NCI-H774 (cell line): ENCODE data around the gene LYPD3.

Experiments used
- DNase-seq: peaks from one replicate; lab custom pipeline; 2025; lab: John Stamatoyannopoulos, UW

LYPD3 gene

DNA sequence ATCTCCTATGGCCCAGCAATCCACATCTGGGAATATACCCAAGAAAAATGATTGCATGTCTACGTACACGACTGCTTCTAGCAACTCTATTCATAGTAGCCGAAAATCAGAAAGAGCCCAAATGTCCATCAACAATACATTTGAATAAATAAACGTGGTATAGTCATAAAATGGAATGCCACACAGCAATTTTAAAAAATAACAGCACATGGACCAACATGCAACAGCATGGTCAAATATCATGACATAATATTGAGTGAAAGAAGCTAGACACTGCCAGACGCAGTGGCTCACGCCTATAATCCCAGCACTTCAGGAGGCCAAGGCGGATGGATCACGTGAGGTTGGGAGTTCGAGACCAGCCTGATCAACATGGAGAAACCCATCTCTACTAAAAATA, 34.4 kb downstream of the LYPD3 start:
- no peak for DNase-seq

DNA sequence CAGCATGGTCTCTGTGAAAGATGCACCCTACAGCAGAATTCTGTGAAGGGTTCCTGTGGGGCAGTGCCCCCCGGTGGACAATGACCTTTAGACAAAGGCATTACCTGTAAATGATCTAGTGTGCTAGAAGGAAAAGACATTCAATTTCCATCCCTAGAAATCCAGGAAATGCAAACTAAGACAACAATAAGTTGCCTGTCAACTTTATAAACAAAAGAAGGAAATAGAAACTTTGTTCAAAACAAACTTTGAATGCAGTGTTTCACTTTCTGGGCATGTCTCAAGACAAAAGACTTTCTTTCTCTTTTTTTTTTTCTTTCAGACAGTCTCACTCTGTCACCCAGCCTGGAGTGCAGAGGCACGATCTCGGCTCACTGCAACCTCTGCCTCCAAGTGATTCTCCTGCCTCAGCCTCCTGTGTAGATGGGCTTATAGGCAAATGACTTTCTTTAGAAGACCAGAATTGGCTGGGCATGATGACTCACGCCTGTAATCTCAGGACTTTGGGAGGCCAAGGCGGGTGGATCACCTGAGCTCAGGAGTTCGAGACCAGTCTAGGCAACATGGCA, 35.2 kb downstream of the LYPD3 start:
- DNase-seq, result no peak

DNA sequence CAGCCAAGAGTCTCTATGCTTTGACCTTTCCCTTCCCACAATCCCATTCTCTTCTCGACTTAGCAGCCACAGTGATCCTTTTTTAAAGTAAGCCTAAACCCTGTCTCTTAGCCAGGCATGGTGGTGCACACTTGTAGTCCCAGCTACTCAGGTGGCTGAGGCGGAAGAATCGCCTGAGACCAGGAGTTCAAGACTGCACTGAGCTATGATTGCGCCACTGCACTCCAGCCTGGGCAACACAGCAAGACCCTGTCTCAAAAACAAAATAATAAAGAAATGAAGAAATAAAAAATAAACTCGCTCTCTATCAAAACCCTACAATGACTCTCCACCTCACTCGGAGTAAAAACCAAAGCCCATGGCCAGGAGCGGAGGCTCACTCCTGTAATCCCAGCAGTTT, 36.0 kb downstream of the LYPD3 start:
- no peak for DNase-seq

DNA sequence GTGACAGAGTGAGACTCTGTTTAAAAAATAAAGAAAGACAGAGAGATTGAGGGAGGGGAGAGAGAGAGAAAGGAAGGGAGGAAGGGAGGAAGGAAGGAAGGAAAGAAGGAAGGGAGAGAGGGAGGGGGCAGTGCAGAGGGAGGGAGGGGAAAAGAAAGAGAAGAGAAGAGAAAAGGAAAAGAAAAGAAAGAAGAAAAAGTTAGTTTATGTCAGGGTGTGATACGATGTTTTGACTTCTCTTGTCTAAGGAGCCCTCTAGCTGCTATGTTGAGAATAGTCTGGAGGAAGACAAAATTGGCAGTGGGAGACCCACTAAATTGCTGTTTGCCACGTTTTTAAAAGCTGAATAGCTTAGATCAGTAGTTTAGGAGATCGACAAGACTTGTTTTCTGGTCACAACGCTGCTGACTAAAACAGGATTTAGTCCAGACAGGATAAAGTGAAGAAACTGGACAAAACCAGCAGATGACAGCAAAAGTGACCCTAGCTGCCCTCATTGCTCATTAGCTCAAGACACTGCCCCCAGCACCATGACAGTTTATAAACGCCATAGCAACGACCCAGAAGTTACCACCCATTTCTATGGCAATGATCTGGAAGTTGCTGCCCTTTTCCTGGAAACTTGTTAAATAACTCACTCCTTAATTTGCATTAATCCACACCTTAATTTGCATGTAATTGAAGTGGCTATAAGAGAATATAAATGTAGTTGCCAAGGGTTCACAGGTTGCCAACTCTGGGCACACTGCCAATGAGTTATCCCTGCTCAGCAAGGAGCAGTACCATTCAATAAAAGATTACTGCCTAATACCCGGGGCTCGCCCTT, 39.6 kb downstream of the LYPD3 start:
- DNase-seq, result peak; percentile 34

DNA sequence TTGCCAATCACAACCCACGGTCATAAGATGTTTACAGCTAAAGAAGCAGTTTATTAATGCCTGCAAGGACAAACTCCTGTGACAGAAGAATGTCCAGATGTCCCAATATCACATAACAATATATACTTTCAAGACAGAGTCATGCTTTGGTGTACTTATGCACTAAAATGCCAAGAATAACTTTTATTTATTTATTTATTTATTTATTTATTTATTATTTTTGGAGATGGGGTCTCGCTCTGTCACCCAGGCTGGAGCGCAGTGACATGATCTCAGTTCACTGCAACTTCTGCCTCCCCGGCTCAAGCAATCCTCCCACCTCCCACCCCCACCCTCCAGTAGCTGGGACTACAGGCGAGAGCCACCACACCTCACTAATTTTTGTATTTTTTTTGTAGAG, 41.6 kb downstream of the LYPD3 start:
- no peak for DNase-seq

DNA sequence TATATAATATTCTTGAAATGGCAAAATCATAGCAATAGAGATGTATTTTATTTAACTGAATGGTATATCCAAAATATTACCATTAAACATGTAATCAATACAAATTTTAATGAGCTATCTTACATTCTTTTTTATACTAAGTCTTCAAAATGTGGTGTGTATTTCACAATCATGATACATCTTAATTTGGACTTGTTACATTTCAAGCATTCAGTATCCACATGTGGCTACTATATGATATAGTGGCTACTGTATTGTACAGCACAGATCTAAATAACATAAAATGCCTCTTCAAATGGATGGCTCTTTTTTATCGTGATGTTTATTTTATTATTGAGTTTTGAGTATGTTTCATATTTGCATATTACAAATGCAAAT, 42.7 kb downstream of the LYPD3 start:
- no peak for DNase-seq

DNA sequence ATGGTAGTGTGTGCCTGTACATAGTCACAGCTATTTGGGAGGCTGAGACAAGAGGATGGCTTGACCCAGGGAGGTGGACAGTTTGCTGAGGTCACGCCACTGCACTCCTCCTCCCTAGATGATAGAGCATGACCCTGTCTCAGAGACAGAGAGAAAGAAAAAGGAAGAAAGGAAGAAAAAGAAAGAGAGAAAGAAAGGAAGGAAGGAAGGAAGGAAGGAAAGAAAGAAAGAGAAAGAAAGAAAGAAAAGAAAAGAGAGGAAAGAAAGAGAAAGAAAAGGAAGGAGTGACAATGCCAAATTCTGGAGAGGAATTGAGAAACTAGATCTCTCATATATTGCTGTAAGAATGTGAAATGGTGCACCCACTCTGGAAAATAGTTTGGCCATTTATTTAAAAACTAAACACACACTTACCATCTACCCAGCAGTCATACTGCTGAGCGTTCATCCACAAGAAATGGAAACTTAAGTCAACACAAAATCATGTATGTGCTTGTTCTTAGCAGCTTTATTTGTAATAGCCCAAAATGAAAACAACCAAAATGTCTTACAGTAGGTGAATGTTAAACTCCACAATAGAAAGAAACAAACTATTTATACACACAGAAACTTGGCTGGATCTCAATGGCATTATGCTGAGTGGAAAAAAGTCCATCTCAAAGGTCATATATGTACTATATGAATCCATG, 43.3 kb downstream of the LYPD3 start:
- DNase-seq, result no peak

DNA sequence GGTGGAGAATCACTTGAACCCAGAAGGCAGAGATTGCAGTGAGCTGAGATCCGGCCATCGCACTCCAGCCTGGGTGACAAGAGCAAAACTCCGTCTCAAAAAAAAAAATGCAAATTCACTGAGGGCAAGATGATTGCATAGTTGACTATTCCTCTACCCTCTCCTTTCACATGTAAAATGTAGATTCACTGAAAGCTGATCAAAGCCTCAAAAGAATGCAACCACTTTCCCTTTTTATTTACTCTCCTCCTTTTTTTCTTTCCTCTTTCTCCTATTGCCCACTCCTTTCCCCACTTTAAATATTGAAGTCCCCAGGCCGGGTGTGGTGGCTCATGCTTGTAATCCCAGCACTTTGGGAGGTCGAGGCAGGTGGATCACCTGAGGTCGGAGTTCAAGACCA, 44.5 kb downstream of the LYPD3 start:
- DNase-seq, result no peak

DNA sequence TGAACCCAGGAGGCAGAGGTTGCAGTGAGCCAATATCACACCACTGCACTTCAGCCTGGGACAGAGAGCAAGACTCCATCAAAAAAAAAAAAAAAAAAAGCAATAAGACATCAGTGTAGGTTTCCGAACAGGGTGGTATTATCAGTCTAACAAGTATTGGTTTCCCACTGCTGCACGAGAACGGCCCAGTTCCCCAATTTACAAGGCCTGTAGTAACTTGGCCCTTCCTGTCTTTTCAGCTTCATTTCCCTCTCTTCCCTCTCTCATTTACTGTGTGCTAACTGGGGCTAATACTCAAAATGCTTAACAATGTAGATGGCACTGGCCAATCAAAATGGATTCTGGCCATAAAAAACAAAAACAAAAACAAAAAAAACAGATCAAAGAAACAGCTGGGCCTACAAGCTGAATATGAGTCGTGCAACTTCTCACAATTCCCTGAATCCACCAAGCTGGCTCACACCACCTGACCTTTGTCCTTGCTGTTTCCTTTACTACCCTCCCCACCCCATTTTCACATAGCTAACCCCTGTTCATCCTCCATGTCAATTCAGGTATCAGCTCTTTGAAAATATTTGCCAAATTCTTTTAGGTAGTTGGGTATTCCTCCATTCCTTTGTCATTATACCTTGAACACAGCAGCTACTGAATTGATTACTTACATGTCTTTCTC, 48.3 kb downstream of the LYPD3 start:
- no peak for DNase-seq

DNA sequence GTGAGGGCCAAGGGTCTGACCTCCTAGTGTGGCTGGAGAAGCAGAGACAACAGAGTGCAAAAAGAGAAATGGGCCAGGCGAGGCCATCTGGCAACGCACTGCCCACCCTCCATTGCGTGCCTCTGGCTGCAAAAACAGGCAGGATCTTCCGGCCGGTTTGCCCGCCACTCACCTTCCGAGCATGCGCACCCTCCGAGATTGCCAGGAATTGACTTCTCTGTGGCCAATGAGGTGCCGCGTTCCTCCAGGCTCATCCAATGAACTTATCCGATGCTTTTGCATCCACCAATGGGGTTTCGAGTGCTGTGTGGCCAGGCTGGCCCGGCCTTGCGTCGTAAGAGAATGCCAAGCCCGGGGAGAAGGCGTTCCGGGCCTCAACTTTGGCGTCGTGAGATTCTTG, 50.9 kb downstream of the LYPD3 start, which contains the start of gene TEX101:
Gene TEX101, plus strand, starts transcription at position 337 of the 400 bp plus-strand sequence. CDS start 1,030 bp downstream, outside the sequence.
- no peak for DNase-seq

DNA sequence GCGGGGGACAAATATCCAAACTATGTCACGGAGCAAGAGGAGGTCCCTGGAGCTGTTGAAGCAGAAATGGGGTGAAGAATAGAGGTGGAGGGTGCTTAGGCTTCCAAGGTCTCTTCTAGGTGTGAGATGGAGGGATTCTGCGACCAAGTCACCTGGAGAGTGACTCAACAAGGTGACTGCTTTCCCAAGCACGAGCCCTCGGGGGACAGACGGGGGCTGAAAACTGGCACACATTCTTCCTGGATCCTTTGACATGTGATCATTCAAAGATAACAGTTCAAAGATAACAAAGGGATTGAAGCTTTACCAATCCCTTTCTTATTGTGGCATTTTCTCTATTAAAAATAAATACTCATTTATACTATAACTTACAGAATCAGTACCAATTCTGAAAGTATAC, 53.0 kb downstream of the LYPD3 start:
- DNase-seq, result no peak
